ENCODE results near the gene RAMP1.

DNA sequence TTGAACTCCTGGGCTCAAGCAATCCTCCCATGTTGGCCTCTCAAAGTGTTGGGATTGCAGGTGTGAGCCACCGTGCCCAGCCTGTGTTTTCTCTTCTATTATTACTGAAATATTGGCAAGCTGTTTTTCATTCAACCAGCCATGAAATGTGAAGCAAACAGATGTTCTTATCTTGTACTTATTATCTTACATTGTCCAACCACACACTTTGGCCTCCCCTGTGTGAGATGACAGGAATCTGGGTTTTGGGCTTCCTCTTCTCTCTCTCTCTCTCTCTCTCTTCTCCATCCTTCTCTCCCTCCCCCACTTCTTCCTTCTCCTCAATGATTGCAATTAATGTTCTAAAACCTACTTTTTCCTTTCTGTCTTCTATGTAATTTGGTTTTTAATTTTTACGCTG, 33.1 kb downstream of the RAMP1 start:
- TF ChIP-seq, protein P1, sequence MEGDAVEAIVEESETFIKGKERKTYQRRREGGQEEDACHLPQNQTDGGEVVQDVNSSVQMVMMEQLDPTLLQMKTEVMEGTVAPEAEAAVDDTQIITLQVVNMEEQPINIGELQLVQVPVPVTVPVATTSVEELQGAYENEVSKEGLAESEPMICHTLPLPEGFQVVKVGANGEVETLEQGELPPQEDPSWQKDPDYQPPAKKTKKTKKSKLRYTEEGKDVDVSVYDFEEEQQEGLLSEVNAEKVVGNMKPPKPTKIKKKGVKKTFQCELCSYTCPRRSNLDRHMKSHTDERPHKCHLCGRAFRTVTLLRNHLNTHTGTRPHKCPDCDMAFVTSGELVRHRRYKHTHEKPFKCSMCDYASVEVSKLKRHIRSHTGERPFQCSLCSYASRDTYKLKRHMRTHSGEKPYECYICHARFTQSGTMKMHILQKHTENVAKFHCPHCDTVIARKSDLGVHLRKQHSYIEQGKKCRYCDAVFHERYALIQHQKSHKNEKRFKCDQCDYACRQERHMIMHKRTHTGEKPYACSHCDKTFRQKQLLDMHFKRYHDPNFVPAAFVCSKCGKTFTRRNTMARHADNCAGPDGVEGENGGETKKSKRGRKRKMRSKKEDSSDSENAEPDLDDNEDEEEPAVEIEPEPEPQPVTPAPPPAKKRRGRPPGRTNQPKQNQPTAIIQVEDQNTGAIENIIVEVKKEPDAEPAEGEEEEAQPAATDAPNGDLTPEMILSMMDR (IDR thresholded peaks at IDR 0.05): no peak
- TF ChIP-seq POLR2A (IDR thresholded peaks at IDR 0.05): no peak
